HepG2 (cell line): ENCODE measurements around the gene DENND5A. TPM values are rescaled to one million over a fixed set of nuclear protein-coding genes. Genes with fewer than 3 reads are reported as not detected.
A peak's percentile ranks its signal among the peaks of the same experiment; 100 is the strongest.

Source experiments
- BCL3 ChIP-seq: sonication (generic); formaldehyde crosslinking; IDR thresholded peaks from 2 replicates; pipeline ENCODE4 v1.5.1; 2020; ENCODE audit warnings: mild to moderate bottlenecking, missing genetic modification reagents, moderate library complexity
- BRCA1 ChIP-seq: sonication (generic); formaldehyde crosslinking; IDR thresholded peaks from 2 replicates; pipeline ENCODE4 v1.4.0; 2020; ENCODE audit warnings: missing genetic modification reagents
- HOXA3 ChIP-seq: sonication (generic); formaldehyde crosslinking; IDR thresholded peaks from 2 replicates; pipeline ENCODE4 v1.5.0; 2020; ENCODE audit warnings: missing genetic modification reagents
- KLF15 ChIP-seq: sonication (generic); formaldehyde crosslinking; IDR thresholded peaks from 2 replicates; pipeline ENCODE4 v1.8.1; 2023; ENCODE audit warnings: borderline replicate concordance, mild to moderate bottlenecking, inconsistent platforms, missing genetic modification reagents, mixed read lengths
- NFRKB ChIP-seq: fragments of 450-650 bp; IDR thresholded peaks from 2 replicates; pipeline ENCODE4 v1.6.1; 2017
- REPIN1 ChIP-seq: sonication (generic); formaldehyde crosslinking; IDR thresholded peaks from 2 replicates; pipeline ENCODE4 v1.8.0; 2022; ENCODE audit warnings: missing genetic modification reagents, low read depth, mild to moderate bottlenecking, borderline replicate concordance
- SMAD1 ChIP-seq: sonication (generic); formaldehyde crosslinking; IDR thresholded peaks from 2 replicates; pipeline ENCODE4 v1.4.0; 2020; ENCODE audit warnings: missing genetic modification reagents, low read depth, mild to moderate bottlenecking, borderline replicate concordance
- SMAD3 ChIP-seq: sonication (generic); formaldehyde crosslinking; IDR thresholded peaks from 2 replicates; pipeline ENCODE4 v1.4.0; 2020; ENCODE audit warnings: missing genetic modification reagents
- SMYD3 ChIP-seq: sonication (generic); formaldehyde crosslinking; IDR thresholded peaks from 2 replicates; pipeline ENCODE4 v1.8.1; 2023; ENCODE audit warnings: mild to moderate bottlenecking, missing genetic modification reagents
- THYN1 ChIP-seq: sonication (generic); formaldehyde crosslinking; IDR thresholded peaks from 2 replicates; pipeline ENCODE4 v1.8.1; 2023; ENCODE audit warnings: low read depth, mild to moderate bottlenecking, moderate library complexity, missing genetic modification reagents, borderline replicate concordance
- ZBED4 ChIP-seq: sonication (generic); formaldehyde crosslinking; IDR thresholded peaks from 2 replicates; pipeline ENCODE4 v1.4.0; 2020; ENCODE audit warnings: missing genetic modification reagents, borderline replicate concordance
- ZFP41 ChIP-seq: sonication (generic); formaldehyde crosslinking; IDR thresholded peaks from 2 replicates; pipeline ENCODE4 v1.4.0; 2020; ENCODE audit warnings: mild to moderate bottlenecking, missing genetic modification reagents, borderline replicate concordance
- ZFP62 ChIP-seq: sonication (generic); formaldehyde crosslinking; IDR thresholded peaks from 2 replicates; pipeline ENCODE4 v1.4.0; 2020; ENCODE audit warnings: missing genetic modification reagents
- ZNF30 ChIP-seq: sonication (generic); formaldehyde crosslinking; IDR thresholded peaks from 2 replicates; pipeline ENCODE4 v1.5.0; 2020; ENCODE audit warnings: mild to moderate bottlenecking, missing genetic modification reagents
- ZNF546 ChIP-seq: sonication (generic); formaldehyde crosslinking; conservative IDR thresholded peaks from 2 replicates; pipeline ENCODE4 v1.8.1; 2023; ENCODE audit warnings: mild to moderate bottlenecking, missing genetic modification reagents
- polyA plus RNA-seq, 8 experiments: library from polyadenylated mRNA; depleted of rRNA in 3 of 8; stranded (reverse) in 7 of 8; unstranded in 1 of 8; fragments of >200 nt; fragmentation: Illumina TruSeq in 4 of 8; extraction: Trizol in 4 of 8; gene quantifications; 2 replicates each; pipeline versions ENCODE4 v1.2.1 to v1.2.3, GENCODE V29; 2011 to 2016; ENCODE audit warnings: low read depth in 4 of 8, missing spikeins in 1 of 8, mixed read lengths in 1 of 8; ENCODE audit not compliant: insufficient read depth in 1 of 8
- total RNA-seq, 5 experiments: library from RNA; depleted of rRNA; stranded (reverse); fragments of >200 nt; fragmentation: Illumina TruSeq; extraction: Trizol; gene quantifications; 2 replicates each; pipeline ENCODE4 v1.2.3, GENCODE V29; 2016; ENCODE audit warnings: low read depth in 1 of 5
- TF ChIP-seq, protein P1 (sequence below): sonication (generic); formaldehyde crosslinking; IDR thresholded peaks from 2 replicates; pipeline ENCODE4 v1.8.1; 2023; ENCODE audit warnings: missing genetic modification reagents, inconsistent platforms, borderline replicate concordance
- TF ChIP-seq, protein P2 (sequence below): IDR thresholded peaks from 2 replicates; pipeline ENCODE4 v1.6.1; 2018; ENCODE audit warnings: missing genetic modification reagents, mild to moderate bottlenecking, missing compliant biosample characterization

Gene DENND5A
- total and polyA plus RNA-seq, 2 of the 13 experiments (the other 11 are each of a cell fraction or from before 2014, with no cell fraction given): 63.3 to 145 TPM

GRCh38 chr11:9265211-9266131, at the start of gene DENND5A (continued):
- TF ChIP-seq HOXA3 (CRISPR knock-in tag): peak; percentile 34; the same call in 1 of the 2 replicates
- no peak for TF ChIP-seq ZNF30 (CRISPR knock-in tag)
- no peak; the same call in 1 of the 2 replicates for TF ChIP-seq ZBED4 (CRISPR knock-in tag)
- TF ChIP-seq KLF15 (CRISPR knock-in tag): no peak
- no peak for TF ChIP-seq BCL3 (CRISPR knock-in tag)
- TF ChIP-seq, protein P1, sequence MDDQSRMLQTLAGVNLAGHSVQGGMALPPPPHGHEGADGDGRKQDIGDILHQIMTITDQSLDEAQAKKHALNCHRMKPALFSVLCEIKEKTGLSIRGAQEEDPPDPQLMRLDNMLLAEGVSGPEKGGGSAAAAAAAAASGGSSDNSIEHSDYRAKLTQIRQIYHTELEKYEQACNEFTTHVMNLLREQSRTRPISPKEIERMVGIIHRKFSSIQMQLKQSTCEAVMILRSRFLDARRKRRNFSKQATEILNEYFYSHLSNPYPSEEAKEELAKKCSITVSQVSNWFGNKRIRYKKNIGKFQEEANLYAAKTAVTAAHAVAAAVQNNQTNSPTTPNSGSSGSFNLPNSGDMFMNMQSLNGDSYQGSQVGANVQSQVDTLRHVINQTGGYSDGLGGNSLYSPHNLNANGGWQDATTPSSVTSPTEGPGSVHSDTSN (CRISPR knock-in tag): no peak
- no peak; the same call in 1 of the 2 replicates for TF ChIP-seq ZNF546 (CRISPR knock-in tag)
- TF ChIP-seq SMAD1 (CRISPR knock-in tag): 0 out of 2 replicates have a peak, but pooled peaks have one; percentile 64
- TF ChIP-seq, protein P2, sequence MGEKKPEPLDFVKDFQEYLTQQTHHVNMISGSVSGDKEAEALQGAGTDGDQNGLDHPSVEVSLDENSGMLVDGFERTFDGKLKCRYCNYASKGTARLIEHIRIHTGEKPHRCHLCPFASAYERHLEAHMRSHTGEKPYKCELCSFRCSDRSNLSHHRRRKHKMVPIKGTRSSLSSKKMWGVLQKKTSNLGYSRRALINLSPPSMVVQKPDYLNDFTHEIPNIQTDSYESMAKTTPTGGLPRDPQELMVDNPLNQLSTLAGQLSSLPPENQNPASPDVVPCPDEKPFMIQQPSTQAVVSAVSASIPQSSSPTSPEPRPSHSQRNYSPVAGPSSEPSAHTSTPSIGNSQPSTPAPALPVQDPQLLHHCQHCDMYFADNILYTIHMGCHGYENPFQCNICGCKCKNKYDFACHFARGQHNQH (CRISPR knock-in tag): 0 out of 2 replicates have a peak, but pooled peaks have one; percentile 41
- no peak for TF ChIP-seq NFRKB
- no peak for TF ChIP-seq THYN1 (CRISPR knock-in tag)
- TF ChIP-seq SMYD3 (CRISPR knock-in tag): peak; percentile 23; the same call in 1 of the 2 replicates
- no peak for TF ChIP-seq REPIN1 (CRISPR knock-in tag)
- TF ChIP-seq SMAD3 (CRISPR knock-in tag): no peak; the same call in 1 of the 2 replicates
- no peak for TF ChIP-seq ZFP41 (CRISPR knock-in tag)
- no peak for TF ChIP-seq BRCA1
- TF ChIP-seq ZFP62: no peak
